Measurements from ENCODE around the gene GNAO1.

GNAO1 gene

DNA sequence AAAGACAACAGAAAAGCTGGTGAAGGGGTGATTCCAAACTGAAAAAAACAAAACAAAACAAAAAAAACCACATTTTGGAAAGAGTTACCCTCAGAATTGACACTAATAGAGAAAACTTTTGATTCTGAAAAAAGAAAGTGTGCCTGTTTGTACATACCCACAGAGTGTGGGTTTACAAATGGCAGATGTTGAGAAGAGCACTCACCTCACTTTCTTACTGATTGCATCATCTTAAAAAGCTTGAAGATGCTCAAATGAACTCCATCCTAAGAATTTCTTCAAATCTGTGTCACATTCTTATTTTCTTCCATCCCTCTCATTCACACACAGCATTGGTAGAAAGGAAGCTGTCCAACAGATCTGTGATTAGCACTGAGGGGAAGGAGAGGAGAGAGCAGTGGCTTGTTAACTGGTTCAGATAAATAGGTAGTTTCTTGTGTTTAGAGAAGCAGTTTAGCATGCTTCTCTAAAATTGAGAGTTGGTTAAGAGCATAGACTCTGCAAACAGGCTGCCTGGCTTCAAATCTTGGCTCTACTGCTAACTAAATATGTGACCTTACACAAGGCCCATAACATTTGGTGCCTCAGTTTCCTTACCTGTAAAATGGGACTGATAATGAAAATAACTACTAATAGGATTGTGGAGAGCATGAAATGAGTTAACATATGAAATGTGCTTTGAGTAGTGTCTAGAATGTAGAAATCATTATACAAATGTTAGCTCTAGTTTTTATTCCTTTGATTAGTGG lies 6.9 kb downstream of the GNAO1 start:
- no peak for DNase-seq (ENCODE audit: low read depth in 2 of 2)

DNA sequence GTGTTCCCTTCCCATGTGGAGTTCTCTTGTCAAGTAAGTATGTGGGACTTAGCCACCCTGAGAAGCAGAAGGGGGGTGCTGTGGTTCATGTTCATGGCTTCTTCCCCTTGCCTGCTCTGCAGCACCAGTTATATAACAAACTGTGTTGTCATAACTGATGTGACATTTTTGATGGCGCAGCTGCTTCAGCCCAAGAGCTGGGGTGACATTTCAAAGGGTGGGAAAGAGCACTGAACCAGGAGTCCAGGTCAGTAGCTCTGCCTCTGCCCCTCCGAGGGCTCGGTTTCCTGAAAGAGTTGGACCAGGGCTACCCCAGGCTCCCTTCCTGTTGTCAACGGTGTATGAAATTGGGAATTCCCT lies 7.4 kb downstream of the GNAO1 start:
- no peak for DNase-seq (ENCODE audit: low read depth in 2 of 2)

DNA sequence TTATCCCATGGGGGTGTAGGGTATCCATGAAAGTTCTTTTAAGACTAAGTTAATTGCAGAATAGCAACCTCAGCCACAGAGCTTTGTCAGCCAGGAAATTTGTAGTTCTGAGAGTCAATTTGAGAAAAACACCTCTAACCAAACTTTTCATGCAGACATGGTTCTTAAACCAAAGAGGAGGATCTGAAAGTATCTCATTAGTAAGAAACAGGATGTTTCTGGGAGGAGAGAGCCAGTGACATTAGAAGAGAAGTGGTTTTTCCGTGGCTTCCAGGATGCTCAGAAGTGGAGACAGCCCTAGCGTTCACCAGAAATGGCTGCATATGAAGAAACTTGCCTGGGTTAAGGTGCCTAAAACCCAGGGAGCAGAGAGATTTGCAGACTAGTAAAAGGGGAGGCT lies 7.9 kb downstream of the GNAO1 start:
- DNase-seq (ENCODE audit: low read depth in 2 of 2), result no peak

DNA sequence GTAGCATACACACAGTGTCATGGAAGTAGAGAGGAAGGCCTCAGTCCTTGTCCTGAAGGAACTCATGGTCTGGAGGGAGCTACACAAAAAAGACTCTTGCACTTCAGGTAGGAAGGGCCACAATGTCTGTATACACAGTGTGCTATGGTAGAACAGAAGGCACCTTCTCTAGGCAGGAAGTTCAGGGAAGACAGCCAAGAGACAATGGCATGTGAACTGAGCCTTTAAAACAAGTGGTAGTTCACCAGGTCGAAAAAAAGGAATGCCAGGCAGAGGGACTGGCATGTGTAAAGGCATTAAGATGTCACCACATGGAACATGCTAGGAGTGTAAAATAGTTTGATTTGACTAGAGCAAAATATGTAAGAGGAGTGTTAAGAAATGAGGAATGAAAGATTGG lies 9.7 kb downstream of the GNAO1 start:
- no peak for DNase-seq (ENCODE audit: low read depth in 2 of 2)

DNA sequence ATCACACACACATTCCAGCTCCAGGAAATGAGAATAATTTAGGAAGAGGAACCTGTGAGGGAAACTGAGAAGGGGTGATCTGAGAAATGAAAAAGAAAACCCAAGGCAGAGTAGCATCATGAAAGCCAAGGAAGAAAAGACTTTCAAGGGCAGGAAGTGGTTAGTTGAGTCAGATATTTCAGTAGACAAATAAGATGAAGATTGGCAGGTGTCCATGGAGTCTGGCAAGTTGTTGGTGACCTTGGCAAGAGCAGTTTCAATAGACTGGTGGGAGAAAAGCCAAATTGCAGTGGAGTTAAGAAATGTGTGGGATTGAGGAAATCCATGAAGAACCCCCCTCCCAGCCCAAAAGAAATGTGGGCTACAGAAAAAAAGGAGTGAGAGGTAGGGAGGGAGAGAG lies 10.7 kb downstream of the GNAO1 start:
- no peak for DNase-seq (ENCODE audit: low read depth in 2 of 2)

DNA sequence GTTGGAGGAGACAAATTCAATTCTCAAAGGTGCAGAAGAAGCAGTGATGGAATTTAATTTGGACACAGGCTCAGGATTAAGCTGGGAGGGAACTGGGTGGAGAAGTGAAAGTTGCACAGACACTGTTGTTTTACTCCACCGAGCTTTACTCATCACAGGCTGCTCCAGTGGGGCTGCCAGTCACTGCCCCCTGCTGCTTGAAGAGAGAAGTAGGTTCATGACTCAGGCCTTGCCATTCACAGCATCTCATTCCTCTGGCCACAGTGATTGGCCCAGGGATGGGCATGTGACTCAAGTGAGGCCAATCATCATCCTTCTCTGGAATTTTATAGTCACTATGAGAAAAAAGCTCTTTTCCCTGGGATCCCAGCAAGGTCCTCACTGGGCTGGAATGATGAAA lies 11.8 kb downstream of the GNAO1 start:
- DNase-seq (ENCODE audit: low read depth in 2 of 2), result peak in 1 of 2 donors; percentile 41

DNA sequence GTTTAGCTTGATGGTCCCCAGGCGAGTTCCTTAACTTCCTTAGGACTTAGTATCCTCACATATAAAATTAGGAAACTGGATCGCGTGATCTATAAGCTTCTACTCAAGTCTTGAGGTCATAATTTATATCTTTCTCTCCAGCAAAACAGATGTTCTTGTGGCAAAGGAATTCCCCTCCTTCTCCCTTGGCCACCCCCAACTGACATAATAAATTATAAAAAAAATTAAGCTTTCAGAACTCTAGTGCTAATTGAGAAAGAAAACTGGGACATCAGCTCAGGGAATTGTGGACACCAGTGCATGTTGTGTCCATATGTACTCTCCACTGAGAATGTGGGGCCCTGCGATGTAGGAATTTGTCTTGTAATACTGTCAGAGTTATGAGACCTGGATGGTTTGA lies 13.5 kb downstream of the GNAO1 start:
- DNase-seq (ENCODE audit: low read depth in 2 of 2), result no peak

DNA sequence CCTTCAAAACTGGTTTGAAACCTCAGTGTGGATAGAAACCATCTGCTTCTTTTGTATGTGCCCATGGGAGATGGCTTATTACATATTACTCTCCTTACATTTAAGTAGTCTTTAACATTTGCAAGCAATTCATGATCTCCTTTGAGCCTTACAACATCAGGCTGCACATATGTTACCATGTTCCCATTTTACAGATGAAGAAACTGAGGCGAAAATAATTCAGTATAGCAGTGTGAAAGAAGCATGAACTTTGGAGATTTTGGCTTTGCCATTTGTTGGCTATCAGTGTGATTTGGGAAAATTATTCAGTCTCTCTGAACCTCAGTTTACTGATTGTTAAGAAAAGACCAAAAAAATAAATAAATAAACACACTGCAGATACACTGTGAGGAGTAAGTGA lies 15.7 kb downstream of the GNAO1 start:
- no peak for DNase-seq (ENCODE audit: low read depth in 2 of 2)

DNA sequence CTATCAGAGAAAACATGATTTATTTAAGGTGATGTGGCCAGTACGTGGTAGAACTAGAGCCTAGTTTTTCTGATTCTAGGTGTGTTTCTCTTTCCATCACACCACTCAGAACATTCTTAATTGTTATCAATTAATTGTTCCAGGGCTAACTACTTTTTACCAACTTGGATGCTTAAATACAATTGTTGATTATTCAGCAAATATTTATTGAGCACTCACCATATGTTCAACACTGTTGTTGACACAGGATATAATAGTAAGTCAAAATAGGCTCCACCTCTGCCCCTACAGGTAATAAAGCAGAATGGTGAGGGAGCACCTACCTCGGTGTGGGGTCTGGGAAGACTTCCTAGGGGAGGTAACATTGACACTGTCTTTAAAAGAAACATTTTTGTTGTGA lies 16.1 kb downstream of the GNAO1 start:
- DNase-seq (ENCODE audit: low read depth in 2 of 2), result no peak

DNA sequence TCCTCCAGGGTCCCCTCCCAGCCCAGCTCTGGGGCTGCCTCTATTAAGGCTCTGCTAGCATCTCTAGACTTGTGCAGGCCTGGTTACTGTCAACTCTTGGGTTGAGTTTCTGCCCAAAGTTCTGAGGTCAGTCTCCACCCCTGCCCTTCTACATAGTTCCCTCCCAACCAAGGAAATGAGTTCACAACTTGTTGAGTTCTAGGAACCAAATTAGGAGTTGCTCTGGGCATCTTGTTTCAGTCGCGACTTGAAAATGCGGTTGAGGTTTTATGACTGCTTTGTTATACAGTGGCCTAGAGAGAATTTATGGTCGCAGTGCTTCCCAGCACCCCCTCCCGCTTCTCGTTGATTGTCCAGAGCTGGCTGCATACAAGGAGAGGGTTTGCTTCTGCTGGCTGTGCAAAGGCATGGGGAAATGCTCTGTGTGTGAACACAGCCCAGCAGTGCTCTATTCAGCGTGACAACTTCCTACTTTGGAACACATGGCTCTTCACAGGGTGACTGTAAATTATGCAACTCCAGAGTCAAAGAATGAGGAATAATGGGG lies 20.2 kb downstream of the GNAO1 start:
- DNase-seq (ENCODE audit: low read depth in 2 of 2), result no peak

DNA sequence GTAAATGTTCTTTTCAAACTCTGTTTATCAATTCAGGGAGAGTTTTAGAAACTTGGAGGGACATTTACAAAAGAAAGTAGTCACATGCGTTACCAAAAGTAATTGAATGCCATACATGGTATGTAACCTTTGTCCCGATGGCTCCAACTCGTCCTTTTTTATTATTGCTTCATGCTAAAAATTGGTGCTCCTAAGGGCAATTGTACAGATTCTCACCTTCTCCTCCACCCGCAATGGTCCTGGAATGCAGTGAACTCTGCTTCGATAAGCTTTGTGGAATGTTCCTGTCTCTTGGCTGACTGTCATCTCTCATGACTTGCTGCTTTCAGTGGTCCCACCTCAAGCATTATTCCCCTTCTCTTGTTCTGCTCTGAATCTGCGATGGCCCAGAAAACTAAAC lies 20.9 kb downstream of the GNAO1 start:
- DNase-seq (ENCODE audit: low read depth in 2 of 2), result no peak

DNA sequence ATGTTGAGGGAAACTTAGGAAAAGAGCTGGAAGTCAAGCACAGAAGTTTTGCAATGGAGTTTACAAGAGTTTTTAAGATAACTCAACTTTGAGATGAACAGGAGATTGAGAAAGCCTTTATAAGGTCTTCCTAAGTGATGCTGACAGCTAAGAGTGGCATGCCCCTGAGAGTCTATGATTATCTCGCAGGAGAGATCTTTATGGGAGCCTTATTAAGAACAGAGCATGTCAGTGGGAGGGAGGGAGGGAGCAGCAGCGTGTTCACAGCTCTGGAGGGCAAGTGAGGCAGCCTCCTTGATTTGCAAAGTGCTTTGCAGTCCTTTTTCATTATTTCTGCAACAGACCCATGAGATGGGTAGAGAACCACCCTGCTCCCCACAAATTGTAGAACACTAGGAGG lies 30.7 kb downstream of the GNAO1 start:
- DNase-seq (ENCODE audit: low read depth in 2 of 2), result no peak

DNA sequence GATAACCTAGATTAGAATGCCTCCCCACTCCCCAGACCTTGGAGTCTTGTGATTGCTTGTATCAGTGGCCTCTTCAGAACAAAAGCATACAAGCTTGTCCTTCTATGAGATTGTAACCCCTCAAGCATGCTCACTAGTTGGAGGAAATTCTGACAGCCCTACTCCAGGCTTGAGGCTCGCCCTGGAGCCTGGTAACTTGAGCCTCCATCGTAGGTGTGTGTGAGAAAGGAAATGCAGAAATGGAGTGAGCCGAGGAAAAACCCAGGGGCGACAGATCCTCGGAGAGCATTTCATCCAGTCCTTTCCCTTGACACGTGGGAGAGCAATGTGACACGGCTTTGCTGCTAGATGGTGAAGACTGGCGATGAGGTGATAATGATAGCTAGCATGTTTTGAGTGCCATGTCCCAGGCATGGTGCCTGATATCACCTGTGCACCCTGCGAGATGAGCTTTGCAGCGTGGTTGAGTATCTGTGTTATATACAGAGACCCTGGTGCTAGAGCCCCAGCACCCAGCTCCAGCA lies 31.2 kb downstream of the GNAO1 start:
- DNase-seq (ENCODE audit: low read depth in 2 of 2), result no peak

DNA sequence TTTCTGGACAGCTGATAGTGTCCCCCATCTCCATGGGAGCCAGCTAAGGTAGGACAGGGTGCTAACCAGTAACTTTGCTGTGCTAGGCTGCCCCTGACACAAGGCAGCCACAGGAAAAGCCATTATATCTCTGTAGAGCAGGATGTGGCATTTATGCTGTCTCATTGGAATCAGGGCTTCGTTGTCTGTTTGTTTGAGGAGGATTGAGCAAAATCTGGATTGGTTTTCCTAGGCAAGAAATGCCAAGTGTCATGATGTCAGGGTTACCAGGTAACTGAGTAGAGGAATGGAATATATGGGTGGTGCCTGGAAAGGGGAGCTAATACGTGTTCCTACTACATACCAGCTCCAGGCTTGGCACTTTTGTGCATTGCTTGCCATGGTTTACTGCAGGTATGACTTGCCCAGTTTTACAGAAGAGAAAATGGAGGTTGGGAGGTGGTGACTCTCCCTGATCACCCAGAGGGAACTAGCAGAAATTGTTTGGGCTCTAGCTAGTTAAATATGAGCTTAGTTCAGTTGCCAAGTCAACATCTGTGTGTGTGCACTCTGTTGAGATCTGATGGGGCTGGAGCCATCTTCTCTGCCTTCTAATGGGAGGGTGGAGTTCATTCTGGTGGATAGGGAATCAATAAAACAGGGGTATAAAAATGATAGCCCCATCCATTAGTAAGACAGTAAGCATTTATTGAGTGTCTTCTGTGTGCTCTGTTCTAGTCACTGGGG lies 33.9 kb downstream of the GNAO1 start:
- no peak for DNase-seq (ENCODE audit: low read depth in 2 of 2)

DNA sequence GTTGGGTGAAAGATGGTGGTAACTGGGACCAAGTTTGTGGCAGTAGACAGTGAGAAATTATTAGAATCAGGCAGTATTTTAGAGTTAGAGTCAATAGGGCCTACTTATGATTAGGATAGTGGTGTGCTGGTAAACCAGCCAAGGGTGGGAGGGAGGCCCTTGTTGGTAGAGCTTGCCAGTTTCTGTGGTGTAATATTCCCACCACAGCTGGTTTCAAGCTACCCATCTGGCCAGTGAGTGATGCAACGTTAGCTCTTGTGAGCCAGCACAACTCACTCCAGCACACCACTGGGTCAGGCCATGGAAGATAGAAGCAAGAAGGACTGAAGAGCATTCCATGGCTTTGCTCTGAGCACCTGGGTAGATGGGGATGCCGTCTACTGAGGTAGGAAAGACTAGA lies 34.9 kb downstream of the GNAO1 start:
- DNase-seq (ENCODE audit: low read depth in 2 of 2), result no peak

DNA sequence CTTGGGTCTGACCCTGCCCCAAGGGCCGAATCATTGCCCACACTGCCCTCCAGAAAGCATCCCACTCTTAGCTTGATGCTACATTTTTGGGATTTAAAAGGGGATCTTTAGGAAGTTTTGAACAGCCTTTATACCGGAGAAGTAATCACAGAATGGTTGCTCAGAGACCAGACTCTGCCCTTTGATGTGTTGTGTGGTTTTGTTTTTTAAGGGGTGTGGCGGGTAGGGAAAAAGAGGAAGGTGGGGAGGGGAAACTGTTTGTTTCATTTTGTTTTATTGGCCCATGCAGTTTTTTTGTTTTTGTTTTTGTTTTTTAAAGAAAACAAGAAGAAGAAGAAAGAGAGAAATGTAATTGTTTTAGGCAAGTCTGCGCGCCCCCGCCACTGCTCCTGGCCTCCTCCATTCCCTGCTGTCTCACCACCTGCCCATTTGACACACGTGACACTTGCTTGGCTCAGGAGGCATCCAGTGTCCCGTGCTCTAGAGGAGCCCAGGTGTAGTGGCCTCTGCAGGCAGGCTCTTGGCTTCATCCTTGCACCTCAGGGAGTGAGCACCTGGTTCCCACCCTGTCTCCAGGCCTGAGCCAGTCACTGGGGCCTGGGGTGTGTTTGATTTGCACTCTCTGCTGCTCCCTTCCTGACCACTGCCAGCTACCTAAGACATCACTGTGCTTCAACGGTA lies 35.7 kb downstream of the GNAO1 start:
- DNase-seq (ENCODE audit: low read depth in 2 of 2), result no peak

DNA sequence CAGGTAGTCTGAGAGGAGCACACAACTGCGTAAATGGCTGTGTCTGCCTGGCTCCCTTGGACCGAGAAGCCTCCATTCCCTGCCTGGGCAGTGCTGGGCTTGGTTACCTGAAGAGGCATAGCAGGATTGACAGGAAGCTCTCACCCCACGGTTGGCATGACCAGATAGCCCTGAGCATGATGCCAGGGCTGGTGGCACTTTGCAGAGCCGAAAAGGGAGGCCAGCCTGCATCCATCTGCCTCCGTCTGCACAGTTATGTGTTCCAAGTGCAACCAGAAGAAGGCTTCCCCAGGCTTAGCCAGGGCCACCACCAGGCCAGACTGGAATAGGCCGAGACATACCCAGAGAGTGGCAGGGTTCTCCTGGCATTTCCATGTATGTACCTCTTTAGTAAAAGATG lies 36.6 kb downstream of the GNAO1 start:
- DNase-seq (ENCODE audit: low read depth in 2 of 2), result no peak

DNA sequence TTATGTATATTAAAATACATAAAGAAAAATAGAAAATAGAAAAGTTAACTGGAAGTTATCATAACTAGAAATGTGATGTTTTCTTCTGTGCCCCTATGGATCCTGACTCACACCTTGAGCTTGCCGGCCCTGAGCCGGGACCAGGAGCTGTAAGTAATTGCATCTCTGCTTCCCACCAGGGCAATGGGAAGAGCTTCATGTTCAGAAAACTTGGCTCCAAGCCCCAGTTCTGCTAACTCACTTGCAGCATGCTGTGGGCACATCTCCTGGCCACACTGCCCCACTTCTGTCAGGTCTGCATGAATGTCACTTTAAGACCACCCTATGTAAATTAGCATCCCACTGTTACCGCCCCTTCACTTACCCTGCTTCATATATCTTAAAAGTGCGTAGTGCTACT lies 37.2 kb downstream of the GNAO1 start:
- DNase-seq (ENCODE audit: low read depth in 2 of 2), result no peak

DNA sequence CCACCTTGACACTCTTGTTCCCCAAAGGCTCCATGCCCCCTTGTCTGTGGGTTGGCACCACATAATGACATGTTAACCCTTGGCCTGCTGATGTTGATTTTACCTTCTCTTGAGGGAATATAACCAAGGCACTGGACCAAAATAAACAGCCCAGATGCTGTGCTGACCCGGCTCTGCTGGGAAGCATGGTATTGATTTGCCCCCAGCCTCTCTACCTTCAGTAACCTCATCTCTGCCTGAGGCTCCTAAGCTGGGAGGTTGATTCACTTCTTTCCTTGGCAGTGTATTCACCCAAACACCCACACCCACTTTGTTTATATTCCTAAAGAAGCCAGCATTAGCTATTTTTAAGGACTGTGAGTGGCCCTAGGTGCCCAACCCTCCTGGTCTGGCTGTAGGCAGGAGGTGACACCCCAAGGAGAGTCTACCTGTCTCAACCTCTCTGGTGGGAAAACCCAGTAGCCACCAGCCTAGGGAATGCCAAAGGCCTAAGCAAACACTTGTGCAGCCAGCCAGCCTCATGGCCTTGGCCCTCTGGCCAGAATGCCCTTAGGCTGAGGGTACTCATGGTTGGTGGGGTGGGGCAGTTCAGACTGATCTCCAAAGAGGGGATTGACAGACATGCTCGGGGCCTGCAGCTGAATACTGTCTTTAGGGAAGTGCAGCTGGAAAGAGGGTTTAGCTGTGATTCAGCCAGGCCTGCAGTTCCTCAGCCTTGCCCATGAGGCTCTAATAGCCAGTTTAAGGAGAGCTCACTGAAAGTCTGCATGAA lies 42.7 kb downstream of the GNAO1 start:
- DNase-seq (ENCODE audit: low read depth in 2 of 2), result no peak

DNA sequence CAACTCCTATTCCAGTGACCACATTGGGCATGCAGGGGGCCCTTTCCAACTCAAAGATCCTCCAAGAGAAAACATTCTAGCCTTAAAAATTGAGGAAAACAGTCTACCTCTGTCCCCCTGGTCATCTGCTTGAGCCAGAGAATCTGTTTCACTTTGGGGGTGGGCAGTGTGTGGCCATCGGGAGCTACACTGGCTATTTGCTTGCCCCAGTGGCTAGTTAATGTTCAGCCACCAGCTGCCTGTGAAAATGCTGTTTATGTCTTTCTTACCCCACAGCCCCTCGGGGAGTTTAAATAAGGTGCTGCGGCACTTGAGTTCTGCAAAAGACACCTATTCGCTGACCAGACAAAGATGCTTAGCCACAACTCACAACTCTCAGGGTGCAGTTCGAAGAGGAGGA lies 43.4 kb downstream of the GNAO1 start:
- no peak for DNase-seq (ENCODE audit: low read depth in 2 of 2)

DNA sequence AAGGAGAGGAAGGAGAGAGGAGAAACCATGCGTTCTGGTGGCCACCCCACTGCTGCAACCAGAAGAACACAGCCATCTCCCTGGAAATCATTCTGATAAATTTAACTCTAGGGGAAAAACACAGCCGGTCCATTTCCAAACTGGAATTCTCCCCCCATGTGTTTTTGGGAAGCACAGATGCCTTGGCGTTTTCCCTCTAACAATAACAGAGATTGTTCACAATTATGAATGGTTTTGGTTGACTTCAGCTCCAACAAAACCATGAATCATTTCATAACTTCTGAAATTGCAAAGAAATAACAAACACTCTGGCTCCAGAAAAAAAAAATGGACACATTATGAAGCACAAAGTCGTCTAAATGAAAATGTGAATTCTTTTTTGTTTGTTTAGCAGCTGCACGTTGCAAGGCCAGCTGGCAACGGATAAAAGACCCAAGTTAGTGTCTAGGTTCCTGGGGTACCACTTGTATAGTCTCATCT lies 46.2 kb downstream of the GNAO1 start:
- DNase-seq (ENCODE audit: low read depth in 2 of 2), result no peak

DNA sequence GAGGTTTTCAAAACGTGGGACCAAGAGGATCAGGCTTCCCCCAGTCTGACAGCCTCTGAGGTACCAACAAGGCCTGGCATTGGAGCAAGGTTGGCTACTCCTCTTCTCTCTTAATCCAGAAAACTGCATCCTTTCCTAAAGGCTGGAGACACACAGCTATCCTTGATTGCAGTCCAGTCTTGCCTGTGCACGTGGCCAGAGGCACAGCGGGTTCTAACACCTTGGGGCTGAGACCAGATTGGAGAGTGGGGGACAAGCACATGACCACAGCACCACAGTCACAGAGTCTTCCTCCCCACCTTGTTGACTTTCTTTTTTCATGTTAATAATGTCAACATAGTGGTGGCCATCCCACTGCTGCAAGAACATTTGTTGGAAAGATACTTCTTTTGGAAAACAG lies 46.9 kb downstream of the GNAO1 start:
- DNase-seq (ENCODE audit: low read depth in 2 of 2), result no peak

All from stimulated activated CD8-positive, alpha-beta memory T cell treated with anti-CD3 and anti-CD28 coated beads, Interleukin-15, amount 100 ng/mL, for 48 hours (primary cell).